ENCODE results near the gene TSPAN11.

TSPAN11 gene

DNA sequence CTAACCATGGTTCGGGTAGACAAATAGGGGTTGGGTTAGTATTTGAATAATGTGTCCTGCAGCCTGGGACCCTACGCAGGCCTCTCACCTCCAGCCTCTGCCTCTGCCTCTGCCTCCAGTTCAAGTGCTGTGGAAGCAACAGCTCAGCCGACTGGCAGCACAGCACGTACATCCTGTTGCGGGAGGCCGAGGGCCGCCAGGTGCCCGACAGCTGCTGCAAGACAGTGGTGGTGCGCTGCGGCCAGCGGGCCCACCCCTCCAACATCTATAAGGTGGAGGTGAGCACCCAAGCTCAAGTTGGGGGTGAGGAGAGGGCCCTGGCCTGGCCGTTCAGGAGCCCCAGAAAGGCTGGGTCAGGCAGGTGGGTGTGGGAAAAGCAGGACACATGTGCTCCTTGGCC lies 55.9 kb downstream of the TSPAN11 start:
- DNase-seq, result no peak

DNA sequence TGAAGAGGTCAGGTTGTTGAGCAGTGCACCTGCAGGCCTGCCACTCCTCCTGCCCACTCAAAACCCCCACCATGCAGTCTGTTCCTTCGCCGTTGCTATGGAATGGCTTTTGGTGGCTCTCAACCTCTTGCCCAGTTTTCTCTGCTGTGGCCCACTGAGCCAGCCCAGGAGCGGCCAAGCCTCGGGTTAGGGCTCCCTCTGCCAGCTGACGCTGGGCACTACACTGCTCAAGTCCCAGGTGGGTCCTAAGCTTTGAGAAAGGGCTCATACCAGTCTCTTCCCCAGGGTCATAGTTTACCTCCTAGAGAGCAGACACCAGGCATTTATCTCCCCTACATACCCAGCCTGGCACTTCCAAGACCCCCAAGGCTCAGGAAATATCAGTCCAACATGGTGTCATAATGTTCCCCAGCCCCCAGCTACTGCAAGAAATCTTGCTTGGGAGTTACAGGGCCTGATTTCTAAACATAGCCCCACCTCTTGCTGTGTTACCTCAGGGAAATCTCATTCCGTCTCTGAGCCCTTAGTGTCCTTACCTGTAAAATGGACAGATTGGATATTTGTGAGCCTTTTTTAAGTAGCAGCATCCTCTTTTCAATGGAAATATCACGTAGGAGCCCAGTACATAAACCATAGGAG lies 59.4 kb downstream of the TSPAN11 start:
- no peak for DNase-seq

DNA sequence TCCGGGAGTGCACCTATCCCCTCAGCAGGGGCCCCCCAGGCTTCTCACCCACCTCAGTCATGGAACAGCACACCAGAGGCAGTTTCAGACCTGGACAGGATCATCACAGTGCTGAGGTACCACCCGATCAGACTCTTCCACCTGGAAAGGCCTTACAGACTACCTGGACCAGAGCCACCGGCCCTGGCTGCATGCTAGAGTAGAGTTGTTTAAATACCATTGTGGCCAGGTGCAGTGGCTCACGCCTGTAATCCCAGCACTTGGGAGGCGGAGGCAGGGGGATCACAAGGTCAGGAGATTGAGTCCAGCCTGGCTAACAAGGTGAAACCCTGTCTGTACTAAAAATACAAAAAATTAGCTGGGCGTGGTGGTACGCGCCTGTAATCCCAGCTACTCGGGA lies 61.5 kb downstream of the TSPAN11 start:
- DNase-seq, result no peak

DNA sequence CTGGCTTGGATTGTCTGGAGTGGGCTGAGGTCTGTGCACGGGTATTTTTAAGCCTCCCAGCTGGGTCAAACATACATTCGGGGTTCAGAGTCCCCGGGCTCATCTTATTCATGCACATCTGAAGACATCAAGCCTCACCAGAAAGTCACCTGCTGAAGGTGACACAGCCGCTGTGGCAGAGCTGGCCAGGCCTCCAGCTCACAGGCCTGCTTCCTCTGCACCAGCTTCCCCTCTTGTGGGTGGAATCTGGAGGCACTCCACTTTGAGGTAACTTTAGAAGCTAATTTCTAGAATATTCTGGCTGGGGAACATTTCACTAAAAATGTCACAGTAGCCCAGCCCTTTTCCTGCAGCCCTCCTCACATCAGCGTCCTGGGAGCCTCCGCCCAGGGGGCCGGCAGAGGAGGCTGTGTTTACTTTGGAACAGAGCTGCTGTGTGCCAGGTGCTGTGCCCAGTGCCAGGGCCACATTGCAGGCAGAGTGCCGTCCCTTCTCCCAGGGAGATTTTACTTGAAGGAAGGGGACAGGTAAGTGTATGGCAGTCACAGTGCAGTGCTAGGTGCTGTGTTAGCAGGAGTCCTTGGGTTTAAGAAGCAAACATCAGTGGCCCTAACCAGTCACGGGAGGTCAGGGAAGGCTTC lies 62.2 kb downstream of the TSPAN11 start:
- no peak for DNase-seq

DNA sequence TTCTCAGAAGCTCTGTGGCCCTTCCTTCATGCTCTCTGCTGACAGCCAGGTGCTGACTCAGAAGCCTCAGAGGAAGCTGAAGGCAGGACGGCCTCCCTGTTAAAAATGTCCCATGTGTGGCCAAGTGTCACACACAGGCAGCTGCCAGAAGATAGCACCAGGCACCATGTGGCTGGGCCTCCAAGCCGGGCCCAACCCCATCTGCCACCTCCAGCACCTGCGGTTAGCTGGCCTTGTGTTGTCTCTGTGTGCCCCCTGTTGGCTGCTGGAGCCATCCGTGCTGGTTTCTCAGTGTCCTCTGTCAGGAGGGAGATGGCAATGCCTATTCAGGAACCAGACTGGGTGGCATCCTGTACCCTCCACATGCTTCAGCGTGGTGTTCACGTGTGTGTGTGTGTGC lies 63.2 kb downstream of the TSPAN11 start:
- no peak for DNase-seq

DNA sequence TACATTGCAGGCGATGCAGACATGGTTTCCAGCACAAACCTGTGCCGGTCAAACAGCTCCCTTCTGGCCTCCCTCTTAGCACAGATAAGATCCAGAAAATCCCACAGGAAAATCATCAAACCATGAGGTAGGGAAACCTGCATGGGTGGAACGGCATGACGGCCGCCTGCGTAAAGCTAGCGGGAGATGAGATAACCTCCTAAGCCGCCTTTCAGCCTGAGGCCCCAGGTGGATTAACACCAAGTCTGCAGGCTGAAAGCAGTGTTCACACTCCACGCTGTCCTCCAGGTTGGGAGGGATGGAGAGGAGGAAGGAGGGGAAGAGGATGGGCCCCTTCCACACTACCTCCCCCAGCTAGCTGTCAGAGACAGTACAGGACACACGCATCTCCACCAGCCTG lies 63.8 kb downstream of the TSPAN11 start:
- no peak for DNase-seq

DNA sequence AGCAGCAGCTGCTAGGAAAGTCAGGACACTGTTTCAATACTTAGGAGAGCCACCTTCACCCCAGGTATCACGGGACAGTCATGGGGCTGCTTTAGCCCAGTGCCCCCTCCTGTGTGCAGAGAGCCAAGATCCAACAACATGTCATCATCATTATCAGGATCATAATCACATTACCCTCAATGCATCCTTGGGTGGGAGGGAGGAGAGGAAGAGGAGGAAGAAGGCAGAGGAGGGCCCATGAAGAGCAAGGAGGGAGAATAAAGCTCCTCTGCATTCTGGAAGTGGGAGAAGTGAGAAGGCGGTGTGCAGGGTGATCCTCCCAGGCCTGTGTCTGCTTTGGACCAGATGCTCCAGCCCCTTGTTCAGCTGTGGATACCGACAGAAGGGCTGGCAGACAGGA lies 64.2 kb downstream of the TSPAN11 start:
- DNase-seq, result no peak

DNA sequence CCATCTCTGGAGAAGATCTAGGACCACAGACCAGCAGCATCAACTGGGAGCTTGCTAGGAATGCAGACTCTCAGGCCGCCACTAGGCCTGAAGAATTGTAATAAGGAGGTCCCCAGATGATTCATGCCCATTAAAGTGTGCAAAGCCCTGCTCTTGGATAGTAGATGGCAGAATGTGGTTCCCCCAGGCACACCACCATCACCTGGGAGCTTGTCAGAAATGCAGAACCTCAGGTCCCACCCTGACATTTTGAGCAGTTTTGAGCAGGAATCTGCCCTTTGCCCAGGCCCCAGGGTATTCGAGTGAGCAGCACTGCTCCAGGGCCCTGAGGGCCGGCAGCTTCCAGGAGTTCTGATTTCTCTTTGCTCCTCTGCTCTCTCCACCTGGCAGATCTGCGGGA lies 64.9 kb downstream of the TSPAN11 start:
- DNase-seq, result no peak

DNA sequence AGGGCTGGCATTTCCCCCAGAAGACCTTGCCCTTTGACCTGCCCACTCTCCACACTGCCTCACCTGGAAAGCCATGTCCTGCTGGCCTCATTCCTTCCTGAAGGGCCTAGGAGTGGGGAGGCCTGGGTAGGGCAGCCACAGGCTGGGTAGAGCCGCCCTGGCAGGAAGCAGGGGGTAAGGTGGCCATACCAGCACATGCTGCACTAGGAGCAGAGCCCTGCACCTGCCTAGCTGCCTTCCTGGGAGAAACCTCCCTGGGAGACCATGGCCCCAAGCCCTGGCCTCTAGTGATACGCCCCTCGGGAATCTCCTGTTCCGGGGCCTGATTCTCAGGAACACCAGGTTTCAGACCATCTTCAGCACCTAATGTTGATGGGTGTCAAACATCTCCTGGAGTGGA lies 65.8 kb downstream of the TSPAN11 start:
- no peak for DNase-seq

DNA sequence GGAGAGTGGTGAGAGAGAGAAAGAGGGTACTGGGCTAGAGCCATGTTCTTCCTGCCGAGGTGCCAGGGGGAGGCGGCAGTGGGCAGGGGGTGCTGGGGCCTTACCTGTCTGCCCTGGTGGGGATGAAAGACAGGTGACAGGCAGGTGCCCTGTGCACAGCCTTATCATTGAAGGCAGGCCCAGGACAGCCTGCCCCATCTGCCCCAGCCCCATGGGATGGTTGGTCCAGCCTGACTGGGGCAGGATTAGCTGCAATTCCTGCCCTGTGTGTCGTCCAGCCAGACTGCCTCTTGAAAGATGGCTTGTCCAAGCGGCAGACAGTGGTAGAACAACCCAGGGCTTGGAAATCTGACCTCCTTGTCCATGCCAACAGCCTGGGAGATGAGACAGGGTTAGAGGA lies 67.2 kb downstream of the TSPAN11 start:
- DNase-seq, result no peak

DNA sequence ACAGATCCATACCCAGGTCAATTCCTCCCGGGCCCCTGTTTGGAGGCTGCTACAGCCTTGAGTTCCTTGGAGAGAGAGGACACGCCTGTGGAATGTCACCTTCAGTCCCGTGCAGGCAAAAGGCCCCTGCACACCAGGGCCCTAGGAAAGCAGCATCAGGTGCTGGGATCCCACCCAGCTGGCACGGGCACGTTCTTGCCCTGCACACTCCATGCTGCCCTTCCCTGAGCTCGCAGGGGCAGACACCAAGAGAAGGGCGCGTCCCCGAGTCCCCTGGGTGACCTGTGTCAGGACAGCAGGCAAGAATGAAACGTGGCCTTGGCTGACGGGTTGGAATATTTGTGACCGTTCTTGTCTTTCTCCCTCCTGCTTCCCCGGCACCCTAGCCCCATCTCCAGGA lies 67.7 kb downstream of the TSPAN11 start:
- no peak for DNase-seq

DNA sequence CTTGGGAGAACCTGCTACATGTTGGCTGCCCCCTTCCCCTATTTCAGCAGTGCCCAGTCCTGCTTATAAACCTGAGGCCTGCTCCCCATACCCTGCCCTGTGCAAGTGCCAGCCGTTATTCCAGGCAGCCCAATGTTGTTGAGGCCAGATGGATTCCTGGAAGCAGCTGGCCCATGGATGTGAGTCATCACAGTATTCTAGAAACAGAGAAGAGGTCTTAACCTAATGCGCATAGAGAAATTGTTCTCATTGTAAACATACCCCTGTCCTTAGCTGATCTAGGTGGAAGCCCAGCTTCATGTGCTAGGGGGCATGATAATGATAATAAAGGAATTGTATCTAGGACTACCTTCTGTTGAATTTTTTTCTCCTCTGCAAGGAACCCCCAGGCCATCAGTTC lies 69.7 kb downstream of the TSPAN11 start:
- DNase-seq, result no peak

DNA sequence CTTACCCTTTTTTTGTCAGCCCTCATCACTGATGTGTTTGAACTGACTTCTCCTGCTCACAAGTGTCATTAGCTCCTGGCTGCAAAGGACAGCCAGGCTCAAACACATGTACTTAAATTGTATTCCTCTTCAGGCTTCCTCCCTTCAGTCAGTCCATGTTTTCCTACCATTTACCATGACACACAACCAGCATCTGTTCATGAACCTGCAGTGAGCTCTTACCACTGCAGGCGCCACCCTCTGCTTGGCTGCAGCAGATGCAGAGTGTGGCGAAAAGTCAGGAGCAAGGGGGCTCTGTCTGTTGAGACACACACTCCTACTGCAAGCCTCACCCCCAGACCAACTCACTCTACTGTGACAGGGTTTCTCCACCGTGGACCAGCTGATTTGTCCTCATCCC lies 70.2 kb downstream of the TSPAN11 start:
- DNase-seq, result no peak

DNA sequence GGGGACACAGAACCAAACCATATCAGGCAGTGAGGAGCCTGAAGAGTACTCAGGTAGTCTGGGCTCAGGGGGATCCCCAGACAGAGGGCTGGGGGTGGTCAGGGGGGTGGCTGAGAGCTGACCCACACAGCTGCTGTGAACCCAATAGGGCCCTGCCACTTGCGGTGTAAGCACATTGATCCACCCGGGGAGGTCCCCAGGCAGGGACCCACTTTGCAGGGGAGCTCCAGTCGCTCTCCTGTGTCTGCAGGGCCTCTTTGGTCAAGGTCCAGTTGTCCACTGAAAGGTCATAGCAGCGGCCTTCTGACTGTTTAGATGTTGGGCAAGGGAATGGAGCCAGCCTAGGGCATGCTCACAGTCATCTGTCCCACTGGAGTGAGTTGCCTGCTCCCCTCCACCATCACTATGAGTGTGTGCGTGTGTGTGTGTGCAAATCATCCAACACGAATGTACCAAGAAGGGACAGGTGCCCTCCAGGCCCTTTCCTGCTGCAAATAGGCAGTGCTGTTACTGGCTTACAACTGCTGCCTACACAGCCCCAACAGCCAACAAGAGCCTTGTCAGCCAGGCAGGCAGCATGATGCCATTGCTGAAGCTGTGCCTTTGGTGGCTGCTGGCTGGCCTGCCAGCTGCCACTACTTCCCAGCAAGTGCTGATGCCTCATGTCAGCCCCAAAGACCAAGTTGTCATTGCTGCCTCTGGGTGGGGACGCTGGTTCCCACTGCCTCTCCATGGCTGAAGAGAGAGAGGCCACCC lies 71.3 kb downstream of the TSPAN11 start:
- no peak for DNase-seq

DNA sequence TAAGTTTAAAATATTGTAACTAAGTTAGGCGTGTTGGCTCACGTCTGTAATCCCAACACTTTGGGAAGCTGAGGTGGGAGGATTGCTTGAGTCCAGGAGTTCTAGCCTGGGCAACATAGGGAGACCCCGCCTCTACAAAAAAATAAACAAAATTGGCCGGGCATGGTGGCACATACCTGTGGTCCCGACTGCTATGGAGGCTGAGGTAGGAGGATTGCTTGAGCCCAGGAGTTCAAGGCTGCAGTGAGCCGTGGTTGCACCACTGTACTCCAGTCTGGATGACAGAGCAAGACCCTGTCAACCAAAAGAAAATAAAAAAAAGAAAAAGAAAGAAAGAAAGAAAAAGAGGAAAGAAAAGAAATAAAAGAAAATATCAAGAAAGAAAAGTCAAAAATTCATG lies 72.5 kb downstream of the TSPAN11 start:
- no peak for DNase-seq

DNA sequence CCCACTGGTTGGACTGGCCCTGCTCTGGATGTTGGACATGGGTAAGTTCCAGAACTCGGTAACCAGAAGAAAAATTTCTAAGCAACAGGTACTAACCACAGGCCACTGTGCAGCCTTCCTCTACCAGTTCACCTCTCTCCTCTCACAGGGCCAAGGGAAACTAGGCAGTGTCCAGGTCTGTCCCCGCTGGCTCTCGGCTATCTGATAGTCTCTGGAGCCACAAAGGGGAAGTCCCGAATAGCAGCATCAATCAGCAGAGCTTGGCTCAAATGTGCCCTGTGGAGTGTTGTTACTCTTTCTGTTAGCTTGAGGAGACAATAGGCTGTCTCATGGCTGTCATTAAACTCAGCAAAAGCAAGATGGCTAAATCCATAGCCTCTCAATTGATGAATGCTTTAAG lies 73.2 kb downstream of the TSPAN11 start:
- DNase-seq, result no peak

DNA sequence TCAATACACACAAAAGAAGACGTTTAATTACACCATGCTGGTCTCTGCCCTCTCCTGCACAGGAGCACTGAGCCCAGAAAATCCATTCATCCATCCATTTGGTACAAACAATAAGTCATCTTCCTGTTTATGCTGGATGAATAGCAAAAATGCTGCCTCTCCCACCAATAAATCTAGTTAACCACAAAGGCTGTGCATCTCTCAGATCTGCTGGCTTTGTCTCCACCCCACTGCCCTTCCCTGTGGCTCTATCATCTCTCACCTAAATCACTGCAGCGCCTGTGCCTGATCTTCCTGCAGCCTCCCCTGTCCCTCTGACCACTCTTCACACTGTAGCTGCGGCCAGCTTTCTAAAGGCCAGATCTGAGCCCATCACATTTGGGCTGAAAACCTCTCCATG lies 74.2 kb downstream of the TSPAN11 start:
- DNase-seq, result no peak

DNA sequence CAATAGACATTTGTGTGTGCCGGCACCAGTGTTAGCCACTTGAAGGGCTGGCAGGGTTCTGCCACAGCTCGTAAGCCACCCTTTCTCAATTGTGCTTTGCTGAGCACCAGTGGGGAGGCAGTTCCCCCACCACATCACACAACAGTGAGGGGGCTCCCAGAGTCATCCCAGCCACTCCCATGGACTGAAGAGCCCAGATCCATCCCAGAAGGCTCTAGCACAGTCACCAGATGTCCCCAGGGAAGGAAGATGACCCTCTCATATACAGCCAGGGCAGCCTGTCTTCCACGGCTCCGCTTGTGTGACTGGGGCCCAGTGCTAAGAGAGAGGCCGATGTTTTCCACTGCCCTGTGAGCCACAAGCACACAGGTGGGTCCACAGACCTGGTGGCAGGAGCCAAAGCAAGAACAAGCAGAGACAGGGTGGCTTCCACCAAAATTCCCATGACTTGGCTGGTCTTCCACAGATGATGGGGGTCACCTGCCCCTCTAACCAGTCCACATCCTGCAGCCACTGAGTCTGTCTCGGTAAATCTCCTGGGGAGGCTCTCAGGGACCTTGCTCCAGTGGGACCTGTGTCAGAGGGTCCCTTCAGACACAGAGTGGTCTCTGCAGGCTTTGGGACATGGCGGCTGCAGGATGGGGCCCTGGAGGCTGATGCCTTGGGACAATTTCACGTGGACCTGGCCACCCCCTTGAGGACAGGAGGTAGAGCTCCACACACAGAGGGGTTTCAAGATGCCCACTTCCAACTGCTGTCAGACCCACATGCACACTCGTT lies 75.2 kb downstream of the TSPAN11 start:
- no peak for DNase-seq

DNA sequence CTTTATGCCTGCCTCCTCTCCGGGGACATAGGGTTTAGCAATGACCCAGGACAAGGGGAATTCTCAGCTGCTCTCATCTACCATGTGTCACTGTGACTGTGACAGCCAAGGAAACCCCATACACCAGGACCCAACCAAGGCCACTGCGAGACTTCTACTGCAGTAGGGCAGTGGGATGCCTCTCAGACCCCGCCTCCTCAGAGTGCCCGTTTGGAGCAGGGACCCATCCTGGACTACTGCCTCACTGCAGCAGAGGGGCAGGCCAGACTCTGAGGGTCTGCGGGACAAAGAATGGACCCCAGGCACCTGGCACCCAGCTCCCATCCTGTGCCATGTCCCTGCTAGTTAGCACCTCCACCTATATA lies 75.8 kb downstream of the TSPAN11 start:
- DNase-seq, result no peak

DNA sequence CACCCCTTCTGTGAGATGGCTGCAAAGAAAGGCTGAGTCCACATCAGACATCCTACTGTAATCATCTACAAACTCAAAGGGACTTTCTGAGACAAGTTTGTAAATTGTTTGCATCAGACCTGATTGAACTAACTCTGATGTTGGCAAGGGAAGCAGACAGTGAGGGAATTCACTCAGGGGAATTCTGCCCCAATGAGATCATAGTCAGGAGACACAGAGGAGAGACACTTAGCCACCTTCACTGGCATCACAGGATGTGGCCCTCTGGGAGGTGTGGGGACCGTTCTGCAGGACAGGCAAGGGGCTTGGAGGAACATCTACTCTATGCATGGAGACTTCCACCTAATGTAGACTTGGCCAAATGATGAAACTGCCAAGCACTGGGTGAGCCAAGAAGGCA lies 76.5 kb downstream of the TSPAN11 start:
- DNase-seq, result no peak

DNA sequence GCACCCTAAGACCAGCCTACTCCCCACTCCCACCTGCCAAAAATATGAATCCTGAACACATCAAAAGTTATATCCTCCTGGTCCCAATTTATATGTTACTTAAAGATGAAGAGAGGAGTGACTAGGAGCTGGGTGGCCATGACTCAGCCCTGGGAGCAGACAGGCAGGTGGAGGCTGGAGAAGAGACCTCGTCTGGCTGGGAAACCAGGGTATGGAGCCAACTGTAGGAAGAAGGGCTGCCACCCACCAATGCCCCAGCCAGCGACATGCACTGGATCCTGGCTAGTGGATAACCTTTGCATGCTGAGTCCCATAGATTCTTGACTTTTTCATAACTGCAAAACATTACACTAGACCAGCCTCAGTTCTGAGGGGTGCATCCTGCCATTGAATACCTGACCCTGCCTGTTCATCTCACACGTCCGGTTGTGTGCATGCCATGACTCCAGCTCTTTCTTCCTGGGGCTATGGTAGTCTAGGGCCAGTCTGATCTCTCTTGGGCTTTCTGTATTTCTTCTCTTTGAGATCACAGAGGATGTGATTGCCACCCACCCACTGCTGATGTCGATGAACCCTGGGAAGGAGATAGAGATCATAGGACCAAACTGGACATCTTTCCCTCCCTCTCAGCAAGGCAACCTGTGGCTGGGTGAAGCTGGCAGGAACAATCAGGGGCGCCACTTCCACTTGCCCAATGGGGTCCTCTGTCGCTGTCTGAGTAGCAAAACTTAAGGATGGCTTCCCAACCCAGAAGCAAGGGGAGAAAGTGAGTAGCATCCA lies 77.5 kb downstream of the TSPAN11 start:
- DNase-seq, result no peak

DNA sequence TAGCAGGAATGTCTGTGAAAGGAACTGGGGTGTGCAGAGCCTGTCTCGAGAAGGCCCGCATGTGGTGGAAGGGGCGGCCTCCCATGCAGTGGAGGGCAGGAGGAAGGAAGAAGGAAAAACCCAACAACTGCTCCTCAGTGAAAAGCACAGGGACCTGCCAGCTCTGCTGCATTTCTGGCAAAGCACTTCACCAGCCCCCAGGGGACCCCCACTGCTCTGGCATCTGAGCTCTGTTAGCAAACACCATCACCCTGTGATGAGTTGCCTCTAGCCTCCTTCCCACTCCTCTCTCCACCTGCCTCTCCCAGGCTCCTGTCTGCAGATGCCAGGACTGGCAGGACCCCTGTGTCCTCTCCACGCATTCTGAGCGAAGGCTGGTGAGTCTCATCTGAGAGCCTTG lies 78.1 kb downstream of the TSPAN11 start:
- no peak for DNase-seq
